PC-9 (cell line): ENCODE data around the gene STH.

ENCODE experiments used
- CTCF ChIP-seq: fragments of 200-600 bp; sonication (generic); conservative IDR thresholded peaks from 2 replicates; pipeline ENCODE4 v1.6.1; 2017; ENCODE audit warnings: mixed run types, antibody characterized with exemption, mild to moderate bottlenecking, moderate library complexity
- EZH2 ChIP-seq: fragments of 200-600 bp; sonication (generic); IDR thresholded peaks from 2 replicates; pipeline ENCODE4 v1.8.0; 2017; ENCODE audit warnings: antibody characterized with exemption, low read depth

GRCh38 chr17:46025510-46026165 is 26.6 kb downstream of the STH start:
- no peak for TF ChIP-seq CTCF
- no peak for TF ChIP-seq EZH2
